A673 (cell line): ENCODE data around the gene HEMK1. TPM values are rescaled to one million over a fixed set of nuclear protein-coding genes. Genes with fewer than 3 reads are reported as not detected.

Source experiments
- BruUV-seq: library from RNA; stranded (reverse); fragments of 400-500 nt; replicated peaks from 2 replicates; lab custom pipeline; 2021; lab: Mats Ljungman, UMichigan
- CTCF ChIA-PET: fragments of 300-600 bp; sonication (Branson Sonifier 250); formaldehyde crosslinking; loops from one replicate; lab custom pipeline; 2022; ENCODE audit warnings: antibody characterized with exemption; lab: Charles Lee
- POLR2A ChIA-PET: fragments of 300-600 bp; sonication (Branson Sonifier 250); formaldehyde crosslinking; loops from one replicate; lab custom pipeline; 2022; ENCODE audit warnings: antibody characterized with exemption; ENCODE audit not compliant: low non-redundant PET; lab: Charles Lee
- DNase-seq: peaks from one replicate; pipeline ENCODE4 v3.0.0-alpha.2; 2015; ENCODE audit warnings: low spot score
- H3K27ac ChIP-seq: fragments of 200-600 bp; sonication (generic); 2 replicates; pipeline ENCODE4 v1.5.1; 2016; ENCODE audit warnings: mixed run types, low read depth, mild to moderate bottlenecking, mixed read lengths, antibody characterized with exemption, low read length; ENCODE audit not compliant: poor library complexity, severe bottlenecking
- H3K27me3 ChIP-seq: fragments of 200-600 bp; sonication (generic); replicated peaks from 2 replicates; pipeline ENCODE4 v1.6.1; 2017; ENCODE audit warnings: mixed run types, low read depth, mild to moderate bottlenecking, mixed read lengths, antibody characterized with exemption, low read length; ENCODE audit not compliant: insufficient read depth, poor library complexity
- H3K36me3 ChIP-seq: fragments of 200-600 bp; sonication (generic); 2 replicates; pipeline ENCODE4 v1.6.1; 2016; ENCODE audit warnings: mixed run types, mild to moderate bottlenecking, mixed read lengths, antibody characterized with exemption, low read length; ENCODE audit not compliant: insufficient read depth, poor library complexity, severe bottlenecking
- H3K4me1 ChIP-seq: fragments of 200-600 bp; sonication (generic); 2 replicates; pipeline ENCODE4 v1.6.1; 2017; ENCODE audit warnings: mixed run types, mild to moderate bottlenecking, mixed read lengths, antibody characterized with exemption, low read length; ENCODE audit not compliant: insufficient read depth, poor library complexity, severe bottlenecking
- H3K4me3 ChIP-seq: fragments of 200-600 bp; sonication (generic); 2 replicates; pipeline ENCODE4 v1.5.1; 2016; ENCODE audit warnings: low read depth, mixed run types, mild to moderate bottlenecking, mixed read lengths, low read length; ENCODE audit not compliant: poor library complexity, severe bottlenecking
- H3K9me3 ChIP-seq: fragments of 200-600 bp; sonication (generic); 2 replicates; pipeline ENCODE4 v1.6.1; 2016; ENCODE audit warnings: mixed run types, low read depth, mild to moderate bottlenecking, mixed read lengths, antibody characterized with exemption, low read length; ENCODE audit not compliant: poor library complexity, severe bottlenecking
- EZH2 ChIP-seq: fragments of 200-600 bp; sonication (generic); IDR thresholded peaks from 2 replicates; pipeline ENCODE4 v1.6.1; 2017; ENCODE audit warnings: borderline replicate concordance, low read depth, mild to moderate bottlenecking, mixed read lengths, antibody characterized with exemption, low read length; ENCODE audit not compliant: poor library complexity, severe bottlenecking
- intact Hi-C: fragments of 100-400 bp; cut with micrococcal nuclease; formaldehyde crosslinking; loops from one replicate; pipeline ENCODE4 v1.10.0; 2022; ENCODE audit not compliant: unreplicated experiment
- total RNA-seq: library from RNA; stranded (reverse); gene quantifications from 2 replicates; pipeline ENCODE4 v1.2.3, GENCODE V29; 2021
- TF ChIP-seq, protein P1 (sequence below): fragments of 300-800, 200-600 bp; sonication (generic); conservative IDR thresholded peaks from 2 replicates; pipeline ENCODE4 v1.5.1; 2017; ENCODE audit warnings: low read depth, mild to moderate bottlenecking, antibody characterized with exemption, low read length, moderate library complexity, mixed read lengths

Gene HEMK1
- total RNA-seq, 1 experiment from 2014 or later = 5.7 TPM

DNA sequence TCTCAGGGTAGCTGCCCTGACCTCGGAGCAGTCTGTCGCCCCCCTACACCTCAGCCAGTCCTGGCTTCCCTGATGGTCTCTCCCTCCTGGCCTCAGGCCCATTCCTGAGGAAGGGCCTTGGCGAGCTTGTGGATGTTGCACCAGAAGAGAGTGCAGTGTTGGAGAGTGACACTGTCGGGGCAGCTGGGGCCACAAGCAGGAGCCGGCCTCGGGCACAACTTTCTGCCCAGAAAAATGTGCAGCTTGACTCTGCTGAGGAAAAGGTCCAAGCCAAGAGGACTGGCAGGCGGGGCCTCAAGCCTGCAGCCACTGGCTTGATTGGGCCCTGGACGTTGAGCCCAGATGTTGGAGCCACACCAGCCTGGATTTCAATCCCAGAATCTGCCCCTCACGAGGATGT is 12.8 kb downstream of the HEMK1 start:
- CTCF ChIA-PET = no interaction called here
- Histone ChIP-seq H3K9me3 (no peaks in the 10 kb centered on the region), H3K27me3 (no peaks in the 10 kb centered on the region), H3K27ac (no peak overlapping the region), H3K36me3 (no peaks in the 10 kb centered on the region), H3K4me1 (no peaks in the 10 kb centered on the region), H3K4me3 (no peak overlapping the region)
- intact Hi-C loops = no loop called here
- TF ChIP-seq, protein P1, sequence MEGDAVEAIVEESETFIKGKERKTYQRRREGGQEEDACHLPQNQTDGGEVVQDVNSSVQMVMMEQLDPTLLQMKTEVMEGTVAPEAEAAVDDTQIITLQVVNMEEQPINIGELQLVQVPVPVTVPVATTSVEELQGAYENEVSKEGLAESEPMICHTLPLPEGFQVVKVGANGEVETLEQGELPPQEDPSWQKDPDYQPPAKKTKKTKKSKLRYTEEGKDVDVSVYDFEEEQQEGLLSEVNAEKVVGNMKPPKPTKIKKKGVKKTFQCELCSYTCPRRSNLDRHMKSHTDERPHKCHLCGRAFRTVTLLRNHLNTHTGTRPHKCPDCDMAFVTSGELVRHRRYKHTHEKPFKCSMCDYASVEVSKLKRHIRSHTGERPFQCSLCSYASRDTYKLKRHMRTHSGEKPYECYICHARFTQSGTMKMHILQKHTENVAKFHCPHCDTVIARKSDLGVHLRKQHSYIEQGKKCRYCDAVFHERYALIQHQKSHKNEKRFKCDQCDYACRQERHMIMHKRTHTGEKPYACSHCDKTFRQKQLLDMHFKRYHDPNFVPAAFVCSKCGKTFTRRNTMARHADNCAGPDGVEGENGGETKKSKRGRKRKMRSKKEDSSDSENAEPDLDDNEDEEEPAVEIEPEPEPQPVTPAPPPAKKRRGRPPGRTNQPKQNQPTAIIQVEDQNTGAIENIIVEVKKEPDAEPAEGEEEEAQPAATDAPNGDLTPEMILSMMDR = no peak
- TF ChIP-seq EZH2 = no peak
- BruUV-seq = no TSS peak
- no peak for DNase-seq
- POLR2A ChIA-PET = no interaction called here

DNA sequence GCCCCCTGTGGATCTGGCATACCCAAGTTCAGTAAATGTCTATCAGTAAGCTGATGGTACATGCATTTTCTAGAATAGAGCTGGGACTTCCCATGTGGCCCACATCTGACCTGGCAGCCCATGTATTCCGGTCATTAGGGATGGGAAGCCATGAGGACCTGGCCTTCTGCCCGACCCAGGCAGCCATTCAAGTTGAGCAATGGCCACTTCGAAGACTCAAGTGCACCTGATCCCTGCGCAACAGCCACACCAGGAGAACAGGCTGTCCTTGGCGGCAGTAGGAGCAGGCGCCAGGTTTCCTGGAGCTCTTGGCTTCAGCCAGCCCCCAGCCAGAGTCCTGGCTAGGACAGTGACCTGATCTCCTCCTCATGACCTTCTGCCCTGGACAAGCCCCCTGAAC is 14.6 kb downstream of the HEMK1 start:
- POLR2A ChIA-PET = no interaction called here
- BruUV-seq = no TSS peak

DNA sequence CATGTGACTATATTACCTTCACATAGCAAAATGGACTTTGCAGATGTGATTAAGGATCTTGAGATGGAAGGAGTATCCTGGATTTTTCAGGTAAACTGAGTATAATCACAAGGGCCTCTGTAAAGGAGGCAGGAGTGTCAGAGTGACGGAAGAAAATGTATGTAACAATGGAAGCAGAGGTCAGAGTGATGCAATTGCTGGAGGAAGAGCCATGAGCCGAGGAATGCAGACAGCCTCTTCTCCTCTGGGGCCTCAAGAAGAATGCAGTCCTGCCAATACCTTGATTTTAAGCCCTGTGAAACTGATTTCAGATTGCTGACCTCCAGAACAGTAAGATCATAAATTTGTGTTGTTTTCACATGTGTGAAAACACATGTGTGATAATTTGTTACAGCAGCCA is 15.1 kb downstream of the HEMK1 start:
- ChIA-PET CTCF (no interaction called here), POLR2A (no interaction called here)
- intact Hi-C loops = no loop called here
- Histone ChIP-seq H3K27me3 (no peaks in the 10 kb centered on the region), H3K4me1 (no peaks in the 10 kb centered on the region), H3K9me3 (no peaks in the 10 kb centered on the region), H3K4me3 (no peak overlapping the region), H3K27ac (no peak overlapping the region), H3K36me3 (no peaks in the 10 kb centered on the region)
- BruUV-seq = no TSS peak
- TF ChIP-seq, protein P1 = no peak
- no peak for TF ChIP-seq EZH2
- no peak for DNase-seq

More for the DNA sequence above, 14.6 kb downstream of the HEMK1 start:
- no peak overlapping the region for H3K27ac ChIP-seq
- CTCF ChIA-PET = no interaction called here
- no peaks in the 10 kb centered on the region for H3K9me3 ChIP-seq
- TF ChIP-seq, protein P1 = no peak
- no peak for TF ChIP-seq EZH2
- intact Hi-C loops = no loop called here
- H3K36me3 ChIP-seq = no peaks in the 10 kb centered on the region
- no peaks in the 10 kb centered on the region for H3K27me3 ChIP-seq
- no peak overlapping the region for H3K4me3 ChIP-seq
- no peak for DNase-seq
- no peaks in the 10 kb centered on the region for H3K4me1 ChIP-seq
